IMR-90 (cell line): ENCODE results near the gene PGC. TPM values are rescaled to one million over a fixed set of nuclear protein-coding genes. Genes with fewer than 3 reads are reported as not detected.

ENCODE experiments used
- ATAC-seq: fragments of 200-7000 bp; cut with Tn5 transposase; 2 replicates; pipeline ENCODE4 v1.9.1; 2020; ENCODE audit warnings: low read depth, mild to moderate bottlenecking, moderate library complexity
- BruUV-seq: library from RNA; stranded (reverse); fragments of 400-500 nt; replicated peaks from 2 replicates; lab custom pipeline; 2021; lab: Mats Ljungman, UMichigan
- CTCF ChIA-PET: fragments of 300-600 bp; formaldehyde crosslinking; extraction: SDS; loops from one replicate; lab custom pipeline; 2021; ENCODE audit warnings: antibody characterized with exemption; lab: Yijun Ruan, JAX
- POLR2A ChIA-PET: fragments of 300-600 bp; sonication (Branson Sonifier 250); formaldehyde crosslinking; loops from one replicate; lab custom pipeline; 2022; ENCODE audit warnings: antibody characterized with exemption; ENCODE audit not compliant: unreplicated experiment; lab: Charles Lee
- DNase-seq: peaks from one replicate; pipeline ENCODE4 v3.0.0; 2013
- H2AFZ ChIP-seq: replicated peaks from 2 replicates; pipeline ENCODE3; 2013; ENCODE audit warnings: low read length, mild to moderate bottlenecking; ENCODE audit not compliant: poor library complexity
- H2AK5ac ChIP-seq: 2 replicates; pipeline ENCODE4 v1.6.1; 2013; ENCODE audit warnings: low read depth, low read length, inconsistent platforms
- H2AK9ac ChIP-seq: replicated peaks from 2 replicates; pipeline ENCODE3; 2013; ENCODE audit warnings: mild to moderate bottlenecking, low read depth, low read length, moderate library complexity; ENCODE audit not compliant: poor library complexity
- H2BK120ac ChIP-seq: 2 replicates; pipeline ENCODE4 v1.6.1; 2013; ENCODE audit warnings: low read depth, low read length, inconsistent platforms
- H2BK15ac ChIP-seq: 3 replicates; pipeline ENCODE4 v1.6.1; 2013; ENCODE audit warnings: low read depth, low read length, inconsistent platforms
- H2BK20ac ChIP-seq: 2 replicates; pipeline ENCODE4 v1.6.1; 2013; ENCODE audit warnings: low read depth, mild to moderate bottlenecking, inconsistent platforms, low read length, moderate library complexity
- H2BK5ac ChIP-seq: 2 replicates; pipeline ENCODE4 v1.6.1; 2013; ENCODE audit warnings: mild to moderate bottlenecking, low read depth, low read length, inconsistent platforms; ENCODE audit not compliant: poor library complexity, severe bottlenecking
- H3K14ac ChIP-seq: replicated peaks from 2 replicates; pipeline ENCODE4 v1.6.1; 2013; ENCODE audit warnings: low read depth, low read length, inconsistent platforms
- H3K18ac ChIP-seq: 2 replicates; pipeline ENCODE4 v1.6.1; 2013; ENCODE audit warnings: low read depth, low read length, control low read depth
- H3K23ac ChIP-seq: 2 replicates; pipeline ENCODE4 v1.6.1; 2013; ENCODE audit warnings: low read depth, low read length, inconsistent platforms
- H3K27ac ChIP-seq: 2 replicates; pipeline ENCODE4 v1.5.1; 2013; ENCODE audit warnings: mild to moderate bottlenecking, control low read depth, low read length; ENCODE audit not compliant: insufficient read depth
- H3K27me3 ChIP-seq: 2 replicates; pipeline ENCODE4 v1.6.1; 2013; ENCODE audit warnings: low read length; ENCODE audit not compliant: control insufficient read depth, insufficient read depth
- H3K36me3 ChIP-seq: 2 replicates; pipeline ENCODE4 v1.6.1; 2013; ENCODE audit warnings: low read length, mixed read lengths; ENCODE audit not compliant: control insufficient read depth, insufficient read depth
- H3K4ac ChIP-seq: 2 replicates; pipeline ENCODE4 v1.6.1; 2013; ENCODE audit warnings: low read depth, low read length, inconsistent platforms
- H3K4me1 ChIP-seq: 2 replicates; pipeline ENCODE4 v1.6.1; 2013; ENCODE audit warnings: low read length, mixed read lengths; ENCODE audit not compliant: control insufficient read depth, insufficient read depth
- H3K4me2 ChIP-seq: 2 replicates; pipeline ENCODE4 v1.6.1; 2013; ENCODE audit warnings: low read depth, mild to moderate bottlenecking, control low read depth, low read length, moderate library complexity
- H3K4me3 ChIP-seq: 2 replicates; pipeline ENCODE4 v1.5.1; 2013; ENCODE audit warnings: low read depth, mild to moderate bottlenecking, control low read depth, low read length, moderate library complexity; ENCODE audit not compliant: insufficient read depth
- H3K56ac ChIP-seq: 2 replicates; pipeline ENCODE4 v1.6.1; 2013; ENCODE audit warnings: low read length, inconsistent platforms; ENCODE audit not compliant: insufficient read depth; ENCODE audit errors: extremely low read depth
- H3K79me1 ChIP-seq, 2 experiments: 2 replicates each; pipeline ENCODE4 v1.6.1; 2013; ENCODE audit warnings: low read length in 2 of 2, inconsistent platforms in 1 of 2, low read depth in 1 of 2
- H3K9ac ChIP-seq: 2 replicates; pipeline ENCODE4 v1.6.1; 2013; ENCODE audit warnings: low read depth, low read length, control low read depth
- H3K9me1 ChIP-seq: 2 replicates; pipeline ENCODE4 v1.6.1; 2013; ENCODE audit warnings: low read length, inconsistent platforms; ENCODE audit not compliant: insufficient read depth
- H3K9me3 ChIP-seq: 2 replicates; pipeline ENCODE4 v1.6.1; 2013; ENCODE audit warnings: low read length; ENCODE audit not compliant: control insufficient read depth, insufficient read depth
- H4K20me1 ChIP-seq: 2 replicates; pipeline ENCODE4 v1.6.1; 2013; ENCODE audit warnings: low read length, inconsistent platforms; ENCODE audit not compliant: insufficient read depth
- H4K5ac ChIP-seq: 2 replicates; pipeline ENCODE4 v1.6.1; 2013; ENCODE audit warnings: mild to moderate bottlenecking, low read depth, low read length, control low read depth
- H4K8ac ChIP-seq, 2 experiments: 2 replicates each; pipeline ENCODE4 v1.6.1; 2013; ENCODE audit warnings: low read depth in 2 of 2, low read length in 2 of 2, control low read depth in 1 of 2, inconsistent platforms in 1 of 2
- H4K91ac ChIP-seq: 2 replicates; pipeline ENCODE4 v1.6.1; 2013; ENCODE audit warnings: low read depth, low read length, inconsistent platforms; ENCODE audit not compliant: insufficient read depth
- BHLHE40 ChIP-seq: fragments of 150-350 bp; IDR thresholded peaks from 2 replicates; pipeline ENCODE4 v1.6.1; 2016; ENCODE audit warnings: mild to moderate bottlenecking, low read depth, low read length
- CEBPB ChIP-seq: IDR thresholded peaks from 2 replicates; pipeline ENCODE4 v1.6.1; 2012; ENCODE audit warnings: low read depth, low read length, improper control_type of control experiment
- CTCF ChIP-seq: conservative IDR thresholded peaks from 2 replicates; pipeline ENCODE4 v1.5.1; 2012; ENCODE audit warnings: mild to moderate bottlenecking, low read depth, low read length, improper control_type of control experiment
- FOS ChIP-seq: fragments of 150-350 bp; IDR thresholded peaks from 2 replicates; pipeline ENCODE4 v1.6.1; 2016; ENCODE audit warnings: low read depth, low read length
- MAFK ChIP-seq: IDR thresholded peaks from 2 replicates; pipeline ENCODE4 v1.6.1; 2012; ENCODE audit warnings: low read depth, low read length, improper control_type of control experiment
- POLR2A ChIP-seq: IDR thresholded peaks from 2 replicates; pipeline ENCODE4 v1.6.1; 2012; ENCODE audit warnings: mild to moderate bottlenecking, low read depth, low read length
- RCOR1 ChIP-seq: IDR thresholded peaks from 2 replicates; pipeline ENCODE4 v1.6.1; 2012; ENCODE audit warnings: mild to moderate bottlenecking, low read length, improper control_type of control experiment; ENCODE audit not compliant: insufficient replicate concordance
- SMC3 ChIP-seq: fragments of 150-350 bp; IDR thresholded peaks from 2 replicates; pipeline ENCODE4 v1.6.1; 2016; ENCODE audit warnings: low read depth, mild to moderate bottlenecking, antibody characterized with exemption, low read length, moderate library complexity
- WGBS, 2 experiments: methylation state at CpG; one replicate each; pipeline versions ENCODE4 v1.1.5 to v1.1.7; 2013; ENCODE audit warnings: missing lambda C conversion rate in 2 of 2; ENCODE audit not compliant: insufficient read length in 1 of 2; ENCODE audit errors: extremely low coverage in 2 of 2; 5-methylcytosine and 5-hydroxymethylcytosine counted together
- dilution Hi-C: fragments of 300-500 bp; cut with HindIII; formaldehyde crosslinking; loops from one replicate; pipeline ENCODE4 v1.14.3; 2018; ENCODE audit warnings: low sequenced_read_pairs; ENCODE audit not compliant: unreplicated experiment
- in situ Hi-C: fragments of 300-500 bp; cut with MboI; formaldehyde crosslinking; loops from 3 replicates; pipeline ENCODE4 v1.14.3; 2019; ENCODE audit warnings: low sequenced_read_pairs, inconsistent platforms, mixed read lengths
- intact Hi-C: fragments of 100-400 bp; cut with micrococcal nuclease; formaldehyde crosslinking; loops from 2 replicates; pipeline ENCODE4 v1.10.0; 2022
- polyA plus RNA-seq, 3 experiments: library from polyadenylated mRNA; depleted of rRNA; stranded (reverse); fragments of >200 nt; gene quantifications; 2 replicates each; pipeline ENCODE4 v1.2.3, GENCODE V29; 2012; ENCODE audit warnings: low replicate concordance in 1 of 3
- total RNA-seq: library from RNA; depleted of rRNA; stranded (reverse); fragments of >200 nt; gene quantifications from 2 replicates; pipeline ENCODE4 v1.2.3, GENCODE V29; 2012

PGC gene
- total and polyA plus RNA-seq, 2 of the 4 experiments (the other 2 are of a cell fraction) = not detected

- Histone ChIP-seq H3K27ac (no peak overlapping the region), H3K9ac (peak overlapping the region; percentile 80)
- BruUV-seq = no TSS peak
These were observed 31.7 kb upstream of the PGC start for GRCh38 chr6:41778895-41779294.

More at GRCh38 chr6:41778895-41779294, 31.7 kb upstream of the PGC start:
- ChIA-PET POLR2A (interaction anchor here (0.6 kb wide), 1 partner anchor 45 kb away, joined by 12 read pairs; no protein-coding TSS in a partner anchor), CTCF (no interaction called here)
- H4K91ac ChIP-seq = no peak overlapping the region
- H4K8ac ChIP-seq = peak overlapping the region; percentile 40 to 66; a peak in 1 of 4 replicates
- H2AK5ac ChIP-seq = 0 out of 2 replicates have a peak overlapping the region, but pooled peaks have one; percentile 29
- H3K9me3 ChIP-seq = no peaks in the 10 kb centered on the region
- no peaks in the 10 kb centered on the region for H3K27me3 ChIP-seq
- WGBS, 2 experiments = no CpG with 5 or more reads among the region's 6 CpGs
- DNase-seq = no peak
- peaks cover 17% of the 10 kb centered on the region for H3K36me3 ChIP-seq
- peak overlapping the region; percentile 44; the same call in 1 of the 2 replicates for H3K14ac ChIP-seq
- no peak for ATAC-seq
- no peak overlapping the region for H2BK15ac ChIP-seq
- no peak overlapping the region for H2BK120ac ChIP-seq
- H3K4ac ChIP-seq = peak overlapping the region; percentile 47
- peak overlapping the region; percentile 26; the same call in 1 of the 2 replicates for H3K23ac ChIP-seq
- dilution Hi-C loops (no loop called here), in situ Hi-C loops (no loop called here), intact Hi-C loops (loop anchor here (5.0 kb wide), 1 partner anchor 82 kb away; no protein-coding TSS in a partner anchor)
- no peak overlapping the region for H3K18ac ChIP-seq
- peak overlapping the region; percentile 60; the same call in 1 of the 2 replicates for H4K5ac ChIP-seq
- peaks cover 10 to 24% of the 10 kb centered on the region in 2 experiments for H3K79me1 ChIP-seq
- no peak for TF ChIP-seq MAFK
- TF ChIP-seq CEBPB = no peak
- TF ChIP-seq BHLHE40 = no peak
- no peak for TF ChIP-seq RCOR1
- TF ChIP-seq POLR2A = no peak
- TF ChIP-seq FOS = no peak
- no peak for TF ChIP-seq SMC3
- TF ChIP-seq CTCF = no peak
- H3K4me1 ChIP-seq = peaks cover 9% of the 10 kb centered on the region
- peak overlapping the region; percentile 48 for H2AK9ac ChIP-seq
- H3K56ac ChIP-seq = no peak overlapping the region
- no peak overlapping the region for H2BK5ac ChIP-seq
- H2BK20ac ChIP-seq = no peak overlapping the region
- no peaks in the 10 kb centered on the region for H4K20me1 ChIP-seq
- no peaks in the 10 kb centered on the region; the same call in 1 of the 2 replicates for H3K9me1 ChIP-seq
- peak overlapping the region; percentile 96 for H3K4me2 ChIP-seq
- peak overlapping the region; percentile 54 for H3K4me3 ChIP-seq
- peak overlapping the region; percentile 93 for H2AFZ ChIP-seq
